ENCODE measurements around the gene ETS2.

- TF ChIP-seq CTCF (optimal IDR thresholded peaks at IDR 0.05 in 1 of 3, IDR thresholded peaks at IDR 0.05 in 1 of 3, conservative IDR thresholded peaks at IDR 0.05 in 1 of 3; ENCODE audit: extremely low read depth in 1 of 3, insufficient read depth in 2 of 3, low read length in 3 of 3) (no peak), EZH2 (IDR thresholded peaks at IDR 0.05; ENCODE audit: low read length) (no peak)
Measured at GRCh38 chr21:38817371-38818324, 11.9 kb downstream of the ETS2 start.
